Muscle layer of duodenum (tissue), 2 donors: ENCODE data around the gene IZUMO1.

Experiments used
- H3K27ac ChIP-seq: one replicate; pipeline ENCODE4 v1.7.0; 2013; ENCODE audit warnings: mild to moderate bottlenecking, low read length
- H3K27me3 ChIP-seq: one replicate; pipeline ENCODE4 v1.7.0; 2013; ENCODE audit warnings: low read depth, mild to moderate bottlenecking, control low read depth, low read length
- H3K36me3 ChIP-seq, 2 donors: one replicate each; pipeline ENCODE4 v1.7.0; 2013; ENCODE audit warnings: low read length in 2 of 2, control low read depth in 1 of 2, mild to moderate bottlenecking in 1 of 2; ENCODE audit not compliant: insufficient read depth in 2 of 2, control insufficient read depth in 1 of 2
- H3K4me1 ChIP-seq, 2 donors: one replicate each; pipeline ENCODE4 v1.7.0; 2013; ENCODE audit warnings: low read length in 2 of 2, mild to moderate bottlenecking in 2 of 2, control low read depth in 1 of 2, moderate library complexity in 1 of 2; ENCODE audit not compliant: insufficient read depth in 2 of 2, control insufficient read depth in 1 of 2
- H3K4me3 ChIP-seq, 2 donors: one replicate each; pipeline ENCODE4 v1.7.0; 2013; ENCODE audit warnings: low read length in 2 of 2, low read depth in 1 of 2, mild to moderate bottlenecking in 1 of 2
- H3K9me3 ChIP-seq, 2 donors: one replicate each; pipeline ENCODE4 v1.7.0; 2013; ENCODE audit warnings: low read length in 2 of 2, control low read depth in 1 of 2, mild to moderate bottlenecking in 1 of 2; ENCODE audit not compliant: control insufficient read depth in 1 of 2
- donor health status: healthy.

The IZUMO1 gene

DNA sequence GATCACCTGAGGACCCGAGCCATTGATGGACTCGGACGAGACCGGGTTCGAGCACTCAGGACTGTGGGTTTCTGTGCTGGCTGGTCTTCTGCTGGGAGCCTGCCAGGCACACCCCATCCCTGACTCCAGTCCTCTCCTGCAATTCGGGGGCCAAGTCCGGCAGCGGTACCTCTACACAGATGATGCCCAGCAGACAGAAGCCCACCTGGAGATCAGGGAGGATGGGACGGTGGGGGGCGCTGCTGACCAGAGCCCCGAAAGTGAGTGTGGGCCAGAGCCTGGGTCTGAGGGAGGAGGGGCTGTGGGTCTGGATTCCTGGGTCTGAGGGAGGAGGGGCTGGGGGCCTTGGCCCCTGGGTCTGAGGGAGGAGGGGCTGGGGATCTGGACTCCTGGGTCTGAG, 9.5 kb upstream of the IZUMO1 start:
- Histone ChIP-seq H3K36me3 (no peaks in the 10 kb centered on the region), H3K4me3 (no peak overlapping the region), H3K4me1 (peaks cover 0 to 11% of the 10 kb centered on the region in 2 donors), H3K27me3 (no peaks in the 10 kb centered on the region), H3K9me3 (no peaks in the 10 kb centered on the region), H3K27ac (no peak overlapping the region)

GRCh38 chr19:48755787-48756186, 9.1 kb upstream of the IZUMO1 start:
- Histone ChIP-seq H3K27ac (no peak overlapping the region), H3K4me1 (peaks cover 0 to 11% of the 10 kb centered on the region in 2 donors), H3K9me3 (no peaks in the 10 kb centered on the region), H3K36me3 (no peaks in the 10 kb centered on the region), H3K27me3 (no peaks in the 10 kb centered on the region), H3K4me3 (no peak overlapping the region)

DNA sequence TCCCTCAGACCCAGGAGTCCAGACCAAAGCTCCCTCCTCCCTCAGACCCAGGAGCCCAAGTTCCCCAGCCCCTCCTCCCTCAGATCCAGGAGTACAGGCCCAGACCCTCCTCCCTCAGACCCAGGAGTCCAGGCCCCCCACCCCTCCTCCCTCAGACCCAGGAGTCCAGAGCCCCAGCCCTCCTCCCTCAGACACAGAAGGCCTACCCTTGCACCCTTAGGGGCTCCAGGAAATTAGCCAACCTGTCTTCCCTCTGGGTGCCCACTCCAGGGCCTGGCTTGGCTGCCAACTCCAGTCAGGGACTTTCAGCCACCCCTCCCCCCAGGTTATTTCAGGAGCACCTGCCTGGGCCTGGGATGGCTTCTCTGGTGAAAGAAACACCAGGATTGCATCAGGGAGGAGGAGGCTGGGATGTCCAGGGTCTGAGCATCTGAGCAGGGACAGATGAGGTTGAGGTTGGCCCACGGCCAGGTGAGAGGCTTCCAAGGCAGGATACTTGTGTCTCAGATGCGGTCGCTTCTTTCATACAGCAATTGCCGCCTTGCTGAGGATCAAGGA, 8.5 kb upstream of the IZUMO1 start, which contains the start of gene FGF21:
TSS of gene FGF21 (plus strand) at position 441 of the 558 bp plus-strand sequence. CDS start 713 bp downstream, outside the sequence.
- H3K27me3 ChIP-seq = no peaks in the 10 kb centered on the region

GRCh38 chr19:48752496-48753365, 6.0 kb upstream of the IZUMO1 start, which contains the start of gene FUT1:
Gene FUT1 (minus strand): TSS chr19:48752641. CDS start chr19:48751281, 1,360 bp downstream.
- H3K27ac ChIP-seq = no peak within 1 kb of the TSS
- H3K27me3 ChIP-seq = no peaks in the 10 kb centered on the region

More for the DNA sequence above, 8.5 kb upstream of the IZUMO1 start, which contains the start of gene FGF21:
- Histone ChIP-seq H3K36me3 (no peaks in the 10 kb centered on the region), H3K9me3 (no peaks in the 10 kb centered on the region), H3K4me1 (peaks cover 0 to 11% of the 10 kb centered on the region in 2 donors), H3K27ac (no peak within 1 kb of the TSS), H3K4me3 (no peak within 1 kb of the TSS)

GRCh38 chr19:48751845-48752495, 5.3 kb upstream of the IZUMO1 start:
- H3K27ac ChIP-seq = no peak overlapping the region
- H3K9me3 ChIP-seq = no peaks in the 10 kb centered on the region
- no peaks in the 10 kb centered on the region for H3K36me3 ChIP-seq
- no peaks in the 10 kb centered on the region for H3K27me3 ChIP-seq
- H3K4me3 ChIP-seq = peak overlapping the region; percentile 52
- peaks cover 0 to 15% of the 10 kb centered on the region in 2 donors for H3K4me1 ChIP-seq

More at GRCh38 chr19:48752496-48753365, 6.0 kb upstream of the IZUMO1 start, which contains the start of gene FUT1:
- Histone ChIP-seq H3K4me3 (peak within 1 kb of the TSS; percentile 52), H3K4me1 (peaks cover 0 to 11% of the 10 kb centered on the region in 2 donors), H3K36me3 (no peaks in the 10 kb centered on the region), H3K9me3 (no peaks in the 10 kb centered on the region)

DNA sequence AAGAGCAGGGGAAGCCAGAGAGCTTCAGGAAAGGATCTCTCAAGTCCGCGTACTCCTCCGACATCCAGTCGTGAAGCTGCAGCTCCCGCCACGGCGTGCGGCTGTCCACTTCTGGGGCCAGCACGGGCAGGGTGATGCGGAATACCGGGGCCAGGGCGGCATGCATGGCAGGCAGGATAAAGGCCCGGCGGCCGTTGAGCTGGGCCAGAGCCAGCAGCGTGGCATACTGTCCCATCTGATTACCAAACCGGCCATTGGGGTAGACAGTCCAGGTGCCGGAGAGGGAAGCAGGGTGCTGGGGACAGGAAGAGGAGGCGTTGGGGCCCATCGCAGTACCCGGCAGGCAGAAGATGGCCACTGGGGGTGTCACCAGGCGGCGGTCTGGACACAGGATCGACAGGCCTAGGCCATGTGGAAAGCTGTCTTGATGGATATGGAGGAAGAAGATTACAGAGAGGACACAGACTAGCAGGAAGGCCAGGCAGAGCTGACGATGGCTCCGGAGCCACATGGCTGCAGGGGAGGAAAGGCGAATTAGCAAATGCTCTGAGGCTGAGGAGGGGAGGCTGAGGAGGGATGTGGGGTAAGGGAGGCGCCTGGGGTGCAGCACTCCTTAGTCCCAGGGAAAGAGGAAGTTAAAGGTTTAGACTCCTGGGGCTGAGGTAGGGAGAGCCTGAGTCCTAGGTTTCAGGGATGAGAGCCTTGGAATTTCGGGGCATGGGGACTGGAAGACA, 4.2 kb upstream of the IZUMO1 start:
- Histone ChIP-seq H3K27me3 (no peaks in the 10 kb centered on the region), H3K9me3 (no peaks in the 10 kb centered on the region), H3K4me1 (peaks cover 0 to 17% of the 10 kb centered on the region in 2 donors), H3K36me3 (no peaks in the 10 kb centered on the region), H3K27ac (no peak overlapping the region), H3K4me3 (no peak overlapping the region)

GRCh38 chr19:48750351-48750750, 3.6 kb upstream of the IZUMO1 start:
- Histone ChIP-seq H3K4me1 (peaks cover 0 to 17% of the 10 kb centered on the region in 2 donors), H3K27ac (no peak overlapping the region), H3K4me3 (no peak overlapping the region), H3K9me3 (no peaks in the 10 kb centered on the region), H3K36me3 (no peaks in the 10 kb centered on the region), H3K27me3 (no peaks in the 10 kb centered on the region)

DNA sequence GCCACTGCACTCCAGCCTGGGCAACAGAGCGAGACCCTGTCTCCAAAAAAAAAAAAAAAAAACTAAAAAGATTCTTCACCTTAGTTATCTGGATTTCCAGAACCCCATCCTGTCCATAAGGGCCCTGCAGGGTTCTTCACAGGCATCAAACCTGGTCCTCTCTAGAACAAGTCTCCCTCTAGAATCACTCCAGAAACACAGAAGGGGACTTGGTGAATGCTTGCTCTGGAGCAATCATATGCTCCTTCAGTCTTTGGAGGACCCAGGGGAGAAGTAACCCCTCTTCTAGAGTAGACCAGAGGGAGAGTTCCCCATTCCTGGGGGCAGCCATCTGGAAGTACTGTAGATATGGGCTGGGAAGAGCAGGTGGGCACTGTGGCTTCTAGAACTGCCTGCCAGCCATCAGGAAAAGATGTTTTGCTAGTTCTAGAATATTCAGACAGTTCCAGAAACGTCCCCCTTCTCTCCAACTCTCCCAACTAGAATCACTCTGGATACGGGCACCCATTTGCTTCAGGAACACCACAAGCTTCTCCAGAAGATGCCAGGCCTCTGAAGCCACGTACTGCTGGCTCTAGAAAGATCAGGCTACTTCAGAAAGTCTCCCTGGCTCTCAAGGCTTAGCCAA, 3.0 kb upstream of the IZUMO1 start:
- H3K27me3 ChIP-seq = no peaks in the 10 kb centered on the region

DNA sequence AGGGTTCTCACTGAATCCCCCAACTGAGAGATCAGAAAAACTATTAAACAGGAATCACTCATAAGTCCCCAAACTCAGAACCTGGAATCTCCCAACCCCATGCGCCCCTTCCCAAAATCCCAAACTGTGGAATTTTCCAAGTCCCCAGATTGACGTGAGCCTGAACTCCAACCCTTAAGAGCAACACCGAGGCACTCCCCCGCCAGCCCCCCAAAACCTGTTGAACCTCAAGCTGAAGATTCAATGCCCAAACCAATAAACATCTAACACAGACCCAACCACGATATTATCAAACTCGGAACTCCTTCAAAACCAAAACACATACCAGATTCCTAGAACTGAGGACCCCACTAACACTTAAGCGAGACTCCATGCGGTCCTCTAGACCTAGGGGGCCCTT, 599 bp downstream of the IZUMO1 start:
- H3K4me3 ChIP-seq = no peak overlapping the region
- no peaks in the 10 kb centered on the region for H3K36me3 ChIP-seq
- no peak overlapping the region for H3K27ac ChIP-seq
- H3K4me1 ChIP-seq = peaks cover 0 to 7% of the 10 kb centered on the region in 2 donors
- no peaks in the 10 kb centered on the region for H3K9me3 ChIP-seq
- H3K27me3 ChIP-seq = no peaks in the 10 kb centered on the region

More for the DNA sequence above, 3.0 kb upstream of the IZUMO1 start:
- H3K27ac ChIP-seq = no peak overlapping the region
- H3K9me3 ChIP-seq = no peaks in the 10 kb centered on the region
- H3K4me3 ChIP-seq = no peak overlapping the region
- H3K4me1 ChIP-seq = peaks cover 0 to 17% of the 10 kb centered on the region in 2 donors
- H3K36me3 ChIP-seq = no peaks in the 10 kb centered on the region

GRCh38 chr19:48745208-48745995, 1.3 kb downstream of the IZUMO1 start:
- Histone ChIP-seq H3K27ac (no peak overlapping the region), H3K36me3 (no peaks in the 10 kb centered on the region), H3K4me3 (no peak overlapping the region), H3K9me3 (no peaks in the 10 kb centered on the region), H3K27me3 (no peaks in the 10 kb centered on the region), H3K4me1 (peaks cover 0 to 7% of the 10 kb centered on the region in 2 donors)
